Kidney tubule cell (primary cell): ENCODE measurements around the gene USO1.
A peak's percentile ranks its signal among the peaks of the same experiment; 100 is the strongest.
"Not testable (repeated sequence)": the region's sequence is repeated elsewhere in the genome, so short reads cannot be mapped to it uniquely, and the experiment has no call there.

ENCODE experiments used
- DNase-seq: peaks from one replicate; pipeline ENCODE4 v3.0.0-alpha.2; 2018; ENCODE audit warnings: low spot score

Gene USO1

GRCh38 chr4:75724066-75724866 is at the start of gene USO1:
Gene USO1, plus strand, starts transcription at chr4:75724577. Its CDS starts 243 bp downstream, at chr4:75724820.
- DNase-seq, result peak; percentile 99

- DNase-seq, result no peak
These were observed 49.3 kb upstream of the USO1 start for GRCh38 chr4:75675004-75675531.

GRCh38 chr4:75678473-75678872 is 45.9 kb upstream of the USO1 start:
- no peak for DNase-seq

- DNase-seq, result no peak
These were observed 45.4 kb upstream of the USO1 start for GRCh38 chr4:75678965-75679364.

- DNase-seq, result no peak
These were observed 44.4 kb upstream of the USO1 start for GRCh38 chr4:75679876-75680575.

GRCh38 chr4:75683482-75684155 is 40.8 kb upstream of the USO1 start:
- no peak for DNase-seq

GRCh38 chr4:75685546-75686189 is 38.7 kb upstream of the USO1 start:
- no peak for DNase-seq

- peak; percentile 40 for DNase-seq
These were observed 38.0 kb upstream of the USO1 start for GRCh38 chr4:75686346-75686745.

GRCh38 chr4:75687125-75687524 is 37.3 kb upstream of the USO1 start:
- not testable (repeated sequence) for DNase-seq

GRCh38 chr4:75692066-75692465 is 32.3 kb upstream of the USO1 start:
- DNase-seq, result not testable (repeated sequence)

- DNase-seq, result no peak
These were observed 28.3 kb upstream of the USO1 start for GRCh38 chr4:75696071-75696470.

GRCh38 chr4:75696581-75696980 is 27.8 kb upstream of the USO1 start:
- DNase-seq, result no peak

GRCh38 chr4:75698162-75698962 is 26.0 kb upstream of the USO1 start:
- DNase-seq, result no peak

GRCh38 chr4:75698963-75699228 is 25.5 kb upstream of the USO1 start:
- DNase-seq, result no peak

- no peak for DNase-seq
These were observed 25.1 kb upstream of the USO1 start for GRCh38 chr4:75699299-75699698.

- DNase-seq, result no peak
These were observed 21.4 kb upstream of the USO1 start for GRCh38 chr4:75702919-75703411.

- no peak for DNase-seq
These were observed 19.0 kb upstream of the USO1 start for GRCh38 chr4:75705198-75705977.

GRCh38 chr4:75708218-75708691 is 16.1 kb upstream of the USO1 start:
- peak; percentile 56 for DNase-seq

- no peak for DNase-seq
These were observed 14.1 kb upstream of the USO1 start for GRCh38 chr4:75710246-75710645.

- DNase-seq, result no peak
These were observed 10.4 kb upstream of the USO1 start for GRCh38 chr4:75714011-75714410.
